ENCODE data around the gene RYR1.

- TF ChIP-seq CTCF (conservative IDR thresholded peaks at IDR 0.05; ENCODE audit: low read length): no peak
- TF ChIP-seq EZH2phosphoT487 (IDR thresholded peaks at IDR 0.05; ENCODE audit: borderline replicate concordance): no peak
These were observed 127.6 kb downstream of the RYR1 start for GRCh38 chr19:38561053-38561606.

All from Loucy (cell line).